Measurements from ENCODE around the gene RTL1.

RTL1 gene

GRCh38 chr14:100903672-100904185 lies at the start of gene RTL1:
Gene RTL1 (minus strand): TSS chr14:100903722. CDS start chr14:100884788, 18,934 bp downstream.
- no peak for DNase-seq

DNA sequence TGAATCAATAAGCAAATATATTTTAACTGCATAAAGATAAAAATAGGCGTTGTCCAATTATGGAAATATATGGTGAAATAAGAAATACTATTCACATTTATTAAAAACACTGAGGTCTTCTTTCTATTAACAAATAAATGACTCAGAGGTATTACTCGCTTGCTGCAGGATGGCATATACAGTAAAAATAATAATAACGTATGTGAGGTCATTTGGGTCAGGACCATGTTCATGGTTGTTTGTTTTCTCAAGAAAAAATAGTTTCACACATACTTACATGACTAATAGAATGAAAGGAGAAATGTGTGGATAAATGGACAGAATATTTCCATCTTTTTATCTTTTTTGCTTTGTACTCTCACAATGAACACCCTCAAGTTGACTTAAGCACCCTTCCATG lies 46.5 kb upstream of the RTL1 start:
- no peak for DNase-seq

DNA sequence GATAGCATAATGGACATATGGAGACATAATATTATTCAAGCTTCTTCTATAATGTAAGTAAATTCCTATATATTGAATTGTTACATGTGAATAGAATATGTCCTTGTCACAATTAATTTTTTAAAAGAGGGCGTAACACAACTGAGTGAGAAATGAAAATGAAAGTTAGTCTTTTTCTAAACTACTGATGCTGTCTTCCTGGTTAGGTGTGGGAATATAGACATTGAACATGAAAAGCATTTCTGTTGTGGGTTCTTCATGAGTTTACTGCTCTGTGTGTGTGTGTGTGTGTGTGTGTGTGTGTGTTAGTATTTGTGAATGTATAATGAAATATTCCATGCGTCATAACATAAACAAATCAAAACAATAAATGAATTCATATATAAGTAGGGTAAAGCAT lies 40.5 kb upstream of the RTL1 start:
- no peak for DNase-seq

GRCh38 chr14:100930270-100930669 lies 26.7 kb upstream of the RTL1 start:
- no peak for DNase-seq

DNA sequence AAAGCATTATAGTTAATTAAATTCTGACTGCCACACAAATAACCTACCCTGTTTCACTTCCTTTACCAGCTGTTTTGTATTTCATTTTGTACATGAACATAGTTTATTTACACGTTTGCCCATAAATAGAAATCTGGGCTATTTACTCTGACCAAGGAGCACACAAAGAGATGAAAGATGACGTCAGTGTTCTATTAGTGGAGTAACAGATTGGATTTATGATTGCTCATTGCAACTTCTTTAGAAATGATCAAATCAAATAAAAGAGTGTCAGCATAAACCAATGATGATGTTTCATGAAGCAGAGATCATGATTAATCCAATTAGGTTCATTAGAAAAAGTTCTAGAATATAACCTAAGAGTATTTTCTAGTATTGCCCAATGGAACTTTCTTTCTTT lies 12.0 kb upstream of the RTL1 start:
- no peak for DNase-seq

DNA sequence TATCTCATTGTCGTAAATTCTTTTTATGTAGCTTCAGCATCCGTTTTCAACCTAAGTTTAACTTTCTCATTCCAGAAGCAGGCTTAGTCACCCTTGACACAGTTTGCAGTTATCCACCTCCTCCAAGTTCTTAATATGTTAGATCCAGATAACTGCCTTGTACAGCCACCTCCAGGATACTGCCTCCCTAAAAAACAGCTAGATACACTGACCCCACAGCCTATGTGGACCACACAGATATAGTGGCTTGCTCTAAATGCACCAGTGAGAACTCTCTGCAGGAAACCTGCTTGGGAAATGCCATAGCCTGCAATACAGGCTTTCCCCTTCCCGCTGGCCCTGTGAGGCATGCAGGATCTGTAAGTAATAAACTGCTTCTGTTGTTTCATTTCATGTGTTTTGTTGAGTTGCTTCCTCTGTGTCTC lies 11.1 kb upstream of the RTL1 start:
- no peak for DNase-seq

DNA sequence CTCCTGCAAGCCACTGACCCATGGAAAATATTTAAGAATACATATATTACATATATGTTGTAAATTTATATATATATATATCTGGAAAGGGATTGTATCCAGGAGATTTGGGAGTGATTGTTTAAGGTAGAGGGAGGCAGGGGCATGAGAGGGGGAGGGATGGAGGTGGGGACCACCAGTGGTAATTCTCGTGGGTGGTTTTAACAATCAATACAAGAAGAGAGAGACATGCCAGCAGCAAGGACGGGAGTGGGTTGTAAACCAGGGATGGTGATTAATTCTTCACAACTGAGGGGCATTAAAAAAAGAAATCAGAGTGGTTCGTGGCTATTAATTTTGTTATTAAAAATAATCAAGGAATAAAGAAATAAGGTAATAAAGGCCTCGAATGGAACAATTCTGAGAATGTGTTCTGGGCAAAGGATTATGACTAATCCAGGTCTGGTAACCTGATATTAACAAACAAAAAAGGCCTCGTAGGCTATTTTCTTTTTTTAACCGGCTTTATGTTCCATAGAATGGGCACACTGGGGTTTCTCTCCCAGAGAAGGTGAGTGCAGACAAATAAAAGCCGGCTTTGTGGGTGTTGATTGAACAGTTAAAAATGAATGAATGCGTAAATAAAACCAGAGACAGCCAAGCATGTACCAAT lies 8.3 kb upstream of the RTL1 start:
- DNase-seq: no peak

DNA sequence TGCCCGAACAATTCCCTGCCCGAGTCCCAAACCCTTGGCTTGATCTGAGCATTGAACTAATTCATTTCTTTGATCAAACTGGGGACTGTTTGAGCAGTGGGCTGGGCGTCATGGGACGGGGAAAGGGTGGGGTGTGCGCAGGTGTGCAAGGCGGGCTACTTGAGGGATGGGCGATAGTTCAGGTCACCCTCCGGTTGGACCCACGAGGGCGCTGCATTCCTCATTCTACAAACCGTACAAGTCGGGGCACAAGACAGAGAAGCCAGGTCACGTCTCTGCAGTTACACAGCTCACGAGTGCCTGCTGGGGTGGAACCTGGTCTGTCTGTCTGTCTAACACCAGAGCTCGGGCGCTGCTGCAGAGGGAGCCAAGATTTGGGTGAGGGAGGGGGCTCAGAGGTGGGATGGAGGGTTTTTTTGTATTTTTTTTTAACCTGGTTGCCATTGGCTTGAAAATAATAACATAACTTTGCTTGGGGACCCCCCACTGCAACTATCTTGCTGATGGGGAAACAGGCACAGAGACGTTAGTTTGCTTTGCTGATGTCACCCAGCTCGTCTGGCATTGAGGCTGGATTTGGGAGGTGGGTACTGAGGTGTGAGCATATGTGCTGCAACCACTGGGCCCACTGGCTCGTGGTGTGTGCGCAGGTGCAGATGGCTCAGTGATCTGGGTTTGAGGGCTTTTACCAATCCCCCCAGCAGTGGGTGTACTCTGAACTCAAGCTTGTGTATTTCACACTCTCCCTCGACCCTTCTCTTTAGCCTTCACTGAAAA lies 7.6 kb upstream of the RTL1 start:
- no peak for DNase-seq

- DNase-seq: no peak
Observed at GRCh38 chr14:100909439-100909838, 5.9 kb upstream of the RTL1 start.

DNA sequence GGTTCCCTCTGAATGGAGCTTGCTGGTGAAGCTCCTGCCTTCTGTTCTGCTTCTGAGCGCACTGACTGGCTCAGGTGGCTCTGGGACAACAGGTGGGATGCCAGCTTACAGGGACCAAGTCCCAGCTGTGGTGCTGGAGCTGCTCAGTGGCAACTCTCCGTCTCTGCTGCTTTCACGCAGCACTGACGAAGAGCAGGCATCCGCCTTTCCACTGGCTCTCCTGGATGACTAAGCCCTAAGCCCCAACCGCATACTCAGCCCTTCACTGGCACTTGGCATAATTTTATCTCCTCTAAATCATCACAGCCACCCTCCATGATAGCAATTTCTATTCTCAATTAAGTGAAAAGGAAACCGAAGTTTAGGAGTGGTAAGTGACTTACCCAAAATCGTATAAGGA lies 3.7 kb upstream of the RTL1 start:
- DNase-seq: no peak

GRCh38 chr14:100906420-100906819 lies 2.9 kb upstream of the RTL1 start:
- no peak for DNase-seq

- no peak for DNase-seq
Observed at GRCh38 chr14:100905166-100905565, 1.6 kb upstream of the RTL1 start.

DNA sequence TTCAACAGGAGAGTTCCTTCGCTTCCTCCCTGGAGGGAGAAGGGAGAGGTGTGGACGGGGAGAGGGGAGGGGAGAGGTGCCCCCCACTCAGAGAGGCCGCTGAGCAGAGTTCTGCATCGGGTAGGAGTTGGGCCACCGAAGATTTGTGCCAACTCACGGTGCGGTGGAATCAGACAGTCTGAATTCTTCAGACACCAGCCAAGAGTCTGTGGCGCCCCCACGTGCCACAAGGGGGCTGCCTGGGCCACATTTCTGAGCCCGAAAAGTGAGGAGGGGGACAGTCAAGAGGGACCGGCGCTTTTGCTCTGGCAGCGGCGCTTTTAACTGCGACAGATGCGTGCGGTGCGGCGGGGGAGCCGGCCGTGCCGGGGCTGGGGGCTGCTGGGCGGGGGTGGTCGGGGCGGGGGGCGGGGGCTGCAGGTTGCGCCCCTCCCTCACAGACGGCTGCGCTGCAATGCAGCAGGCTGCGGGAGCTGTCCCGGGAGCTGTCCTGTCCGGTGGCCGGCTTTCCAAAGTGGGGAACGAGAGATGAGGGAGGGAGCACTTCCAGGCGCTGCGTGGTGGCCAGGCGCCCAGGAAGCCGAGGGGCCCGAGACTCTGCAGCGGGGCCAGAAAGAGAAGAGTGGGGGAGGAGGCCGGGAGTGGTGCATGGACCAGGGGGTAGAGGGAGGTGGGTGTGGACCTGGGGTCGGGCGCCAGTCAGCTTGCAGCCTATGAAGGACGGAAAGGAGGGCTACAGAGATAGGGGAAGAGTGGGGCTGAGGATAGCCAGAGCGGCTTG lies 975 bp upstream of the RTL1 start:
- no peak for DNase-seq

DNA sequence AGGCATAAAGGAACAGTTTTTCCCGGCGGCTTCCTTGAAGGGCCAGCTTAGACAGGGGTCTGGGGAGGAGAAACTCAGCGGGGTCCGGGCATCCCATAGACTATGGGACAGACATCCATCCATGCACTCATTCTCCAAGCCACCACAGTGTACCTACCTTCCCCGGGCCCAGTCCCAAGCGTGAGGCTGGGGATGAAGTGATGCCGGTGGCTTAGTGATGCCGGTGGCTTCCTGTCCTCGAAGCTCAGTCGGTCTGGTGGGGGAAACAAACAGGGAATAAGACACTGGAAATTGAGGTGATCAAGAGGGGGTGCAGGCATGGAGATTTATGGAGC lies 421 bp downstream of the RTL1 start:
- DNase-seq: no peak

- no peak for DNase-seq
Observed at GRCh38 chr14:100902295-100903133, 1.0 kb downstream of the RTL1 start.

DNA sequence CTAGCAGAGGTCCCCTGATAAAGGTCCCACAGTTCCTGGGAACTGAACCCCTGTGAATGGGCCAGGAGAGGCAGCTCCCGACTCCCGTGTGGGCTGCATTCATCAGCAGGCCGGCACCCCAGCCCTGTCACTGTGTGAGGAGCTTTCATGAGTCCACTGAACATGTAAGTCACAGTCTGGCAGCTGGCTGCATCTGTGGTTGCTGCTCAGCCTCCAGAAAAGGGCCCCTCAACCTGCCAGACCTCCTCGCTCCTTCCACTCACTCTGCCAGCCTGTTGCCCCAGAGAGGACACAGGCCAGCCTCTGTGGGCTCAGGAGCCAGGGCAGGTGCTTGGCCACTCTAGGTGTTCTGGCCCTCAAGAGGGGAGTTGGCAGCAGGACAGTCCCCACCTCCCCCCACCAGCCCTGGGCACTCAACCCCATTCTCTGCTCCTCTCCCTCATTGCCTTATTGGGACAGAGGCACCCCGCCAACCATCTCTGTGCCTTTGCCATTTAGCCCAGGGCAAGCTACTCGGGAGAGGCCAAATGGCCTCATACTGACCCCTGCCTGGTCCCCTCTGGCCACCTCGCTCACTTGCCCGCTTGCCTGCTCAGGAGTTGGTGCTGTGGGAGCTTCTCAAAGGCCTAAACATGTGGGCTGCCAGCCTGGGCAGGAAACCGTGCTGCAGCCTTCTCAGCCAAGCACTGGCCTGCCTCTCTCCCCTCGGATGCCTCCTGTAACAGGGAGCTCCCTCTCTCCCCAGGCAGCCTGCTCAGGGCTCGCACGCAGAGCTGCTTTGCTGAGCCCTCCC lies 1.9 kb downstream of the RTL1 start:
- DNase-seq: no peak

GRCh38 chr14:100900837-100901390 lies 2.6 kb downstream of the RTL1 start:
- DNase-seq: no peak

GRCh38 chr14:100899884-100900771 lies 3.4 kb downstream of the RTL1 start:
- DNase-seq: no peak

DNA sequence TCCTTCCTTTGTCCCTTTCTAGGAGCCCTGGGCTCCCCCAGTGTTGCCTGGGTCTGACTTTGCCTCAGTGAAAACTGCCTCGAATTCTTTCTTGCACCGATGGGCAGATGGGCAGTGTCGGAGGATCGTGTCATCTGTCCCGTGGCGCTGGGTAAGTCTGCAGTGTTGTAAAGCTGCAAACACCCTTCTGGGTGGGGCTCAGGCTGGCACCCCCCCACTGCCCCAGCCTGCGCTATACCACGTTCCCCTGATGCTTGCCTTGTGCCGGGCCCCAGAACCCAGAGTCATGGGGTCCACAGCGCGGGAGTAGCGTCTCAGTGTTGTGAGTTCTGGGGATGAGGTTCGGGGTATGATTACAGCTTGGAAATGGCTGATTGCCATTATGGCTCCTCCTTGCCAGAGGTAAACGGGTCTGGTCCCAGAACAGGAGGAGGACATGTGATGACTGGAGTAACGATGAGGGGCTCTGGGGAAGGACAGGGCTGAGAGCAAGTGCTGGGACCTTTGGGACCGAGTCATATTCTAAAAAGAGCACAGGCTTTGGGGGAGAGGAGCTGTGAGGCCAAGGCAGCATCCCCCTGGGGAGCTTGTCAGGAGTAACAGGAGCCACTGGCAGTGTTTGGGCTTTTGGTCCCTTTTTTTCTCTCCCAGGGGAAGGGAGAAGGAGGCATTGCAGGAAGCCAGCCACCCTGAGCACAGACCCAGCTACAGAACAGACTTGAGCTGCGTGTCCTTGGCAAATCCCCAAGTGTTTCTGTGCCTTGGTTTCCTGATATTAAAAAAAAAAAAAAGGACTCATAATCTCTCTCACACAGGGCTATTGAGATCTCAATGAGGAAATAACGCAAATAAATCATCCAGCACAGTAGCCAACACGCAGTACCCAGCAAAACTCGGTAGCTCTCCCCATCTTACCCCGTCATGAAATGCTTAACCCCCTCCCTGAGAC lies 4.3 kb downstream of the RTL1 start:
- no peak for DNase-seq
